Prostate gland (tissue), 2 donors: ENCODE measurements around the gene CFDP1. TPM values are rescaled to one million over a fixed set of nuclear protein-coding genes. Genes with fewer than 3 reads are reported as not detected.

Source experiments
- DNase-seq: peaks from one replicate; pipeline ENCODE4 v3.0.0-alpha.2; 2019; ENCODE audit warnings: low spot score
- H3K27ac ChIP-seq, 2 donors: fragments of 200-600 bp; sonication (generic); 2 replicates each; pipeline ENCODE4 v1.5.1; 2017 to 2019
- H3K27me3 ChIP-seq: fragments of 200-600 bp; sonication (generic); replicated peaks from 2 replicates; pipeline ENCODE4 v1.5.1; 2019; ENCODE audit not compliant: insufficient read depth
- H3K36me3 ChIP-seq, 2 donors: fragments of 200-600 bp; sonication (generic); 1 replicate in 1 of 2; 2 replicates in 1 of 2; pipeline versions ENCODE4 v1.5.1 to v1.8.1; 2017 to 2019
- H3K4me1 ChIP-seq: fragments of 200-600 bp; sonication (generic); replicated peaks from 2 replicates; pipeline ENCODE4 v1.5.1; 2019
- H3K4me3 ChIP-seq, 2 donors: fragments of 200-600 bp; sonication (generic); 2 replicates each; pipeline ENCODE4 v1.5.1; 2017 to 2019
- H3K9me3 ChIP-seq: fragments of 200-600 bp; sonication (generic); 2 replicates; pipeline ENCODE4 v1.5.1; 2017
- CTCF ChIP-seq, 4 experiments: fragments of 200-600 bp in 2 of 4; fragments of 450-650 bp in 2 of 4; sonication (generic) in 2 of 4; IDR thresholded peaks; 1 replicate in 3 of 4; 2 replicates in 1 of 4; pipeline ENCODE4 v1.5.1; 2016 to 2019; ENCODE audit warnings: antibody characterized with exemption in 4 of 4, mild to moderate bottlenecking in 2 of 4, moderate library complexity in 2 of 4
- POLR2A ChIP-seq: fragments of 450-650 bp; IDR thresholded peaks from one replicate; pipeline ENCODE4 v1.6.1; 2016; ENCODE audit warnings: antibody characterized with exemption, mild to moderate bottlenecking
- POLR2AphosphoS5 ChIP-seq: sonication (generic); formaldehyde crosslinking; IDR thresholded peaks from one replicate; pipeline ENCODE4 v1.6.1; 2017; ENCODE audit warnings: antibody characterized with exemption
- WGBS: methylation state at CpG from one replicate; pipeline ENCODE4 v1.1.5; 2018; 5-methylcytosine and 5-hydroxymethylcytosine counted together
- intact Hi-C: fragments of 100-400 bp; cut with DNase I; formaldehyde crosslinking; loops from one replicate; pipeline ENCODE4 v1.14.2; 2022
- total RNA-seq, 2 donors: library from RNA; depleted of rRNA; stranded (reverse); fragments of >200 nt; gene quantifications; one replicate each; pipeline ENCODE4 v1.1.0, GENCODE V29; 2016

CFDP1 gene
- total RNA-seq, 2 donors from 2014 or later, result 67.9 to 101 TPM

GRCh38 chr16:75406943-75407342 lies 26.4 kb downstream of the CFDP1 start:
- TF ChIP-seq CTCF (IDR thresholded peaks at IDR 0.05) (no peak), POLR2AphosphoS5 (no peak), POLR2A (no peak)

DNA sequence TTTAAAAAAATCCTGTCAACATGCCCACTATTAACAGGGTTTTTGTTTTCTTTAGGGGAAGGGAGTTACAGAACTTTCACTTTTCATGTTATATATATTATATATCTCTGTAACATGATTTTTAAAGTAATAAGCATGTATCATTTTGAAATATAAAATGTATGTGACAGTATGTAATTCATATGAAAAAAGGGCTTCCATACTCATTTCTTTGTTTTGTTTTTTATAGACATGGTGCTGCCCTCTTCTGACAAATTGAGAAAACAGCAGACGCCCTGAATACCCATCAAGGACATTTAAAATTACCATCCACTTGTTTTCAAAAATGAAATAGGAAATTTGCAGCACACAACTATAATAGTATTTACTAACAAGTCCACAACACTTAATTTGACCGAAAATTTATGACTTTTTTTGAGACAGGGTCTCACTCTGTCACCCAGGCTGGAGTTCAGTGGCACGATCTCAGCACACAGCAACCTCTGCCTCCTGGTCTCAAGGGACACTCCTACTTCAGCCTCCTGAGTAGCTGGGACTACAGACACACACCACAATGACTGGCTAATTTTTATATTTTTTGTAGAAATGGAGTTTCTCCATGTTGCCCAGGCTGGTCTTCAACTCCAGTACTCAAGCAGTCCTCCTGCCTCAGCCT lies 30.4 kb downstream of the CFDP1 start:
- no peaks in the 10 kb centered on the region for H3K36me3 ChIP-seq
- intact Hi-C loops, result loop anchor here (2.0 to 5.0 kb wide), 2 partner anchors 166 to 204 kb away; no protein-coding TSS in a partner anchor
- DNase-seq, result no peak
- no peak overlapping the region for H3K4me3 ChIP-seq
- no peaks in the 10 kb centered on the region for H3K27me3 ChIP-seq
- H3K9me3 ChIP-seq, result no peaks in the 10 kb centered on the region
- TF ChIP-seq CTCF (IDR thresholded peaks at IDR 0.05), result peak in 3 of 4 experiments; percentile 42 to 75 (median 71)
- no peak for TF ChIP-seq POLR2AphosphoS5
- peak overlapping the region; percentile 10 to 50 for H3K27ac ChIP-seq
- peaks cover 6% of the 10 kb centered on the region for H3K4me1 ChIP-seq
- 42% methylated on average over 3 of the region's 3 CpGs for WGBS

More at GRCh38 chr16:75406943-75407342, 26.4 kb downstream of the CFDP1 start:
- Histone ChIP-seq H3K9me3 (no peaks in the 10 kb centered on the region), H3K36me3 (no peaks in the 10 kb centered on the region), H3K4me3 (no peak overlapping the region), H3K4me1 (peaks cover 4% of the 10 kb centered on the region), H3K27ac (no peak overlapping the region), H3K27me3 (no peaks in the 10 kb centered on the region)
- no peak for DNase-seq
- intact Hi-C loops, result no loop called here
- WGBS, result 93% methylated on average over 4 of the region's 4 CpGs

DNA sequence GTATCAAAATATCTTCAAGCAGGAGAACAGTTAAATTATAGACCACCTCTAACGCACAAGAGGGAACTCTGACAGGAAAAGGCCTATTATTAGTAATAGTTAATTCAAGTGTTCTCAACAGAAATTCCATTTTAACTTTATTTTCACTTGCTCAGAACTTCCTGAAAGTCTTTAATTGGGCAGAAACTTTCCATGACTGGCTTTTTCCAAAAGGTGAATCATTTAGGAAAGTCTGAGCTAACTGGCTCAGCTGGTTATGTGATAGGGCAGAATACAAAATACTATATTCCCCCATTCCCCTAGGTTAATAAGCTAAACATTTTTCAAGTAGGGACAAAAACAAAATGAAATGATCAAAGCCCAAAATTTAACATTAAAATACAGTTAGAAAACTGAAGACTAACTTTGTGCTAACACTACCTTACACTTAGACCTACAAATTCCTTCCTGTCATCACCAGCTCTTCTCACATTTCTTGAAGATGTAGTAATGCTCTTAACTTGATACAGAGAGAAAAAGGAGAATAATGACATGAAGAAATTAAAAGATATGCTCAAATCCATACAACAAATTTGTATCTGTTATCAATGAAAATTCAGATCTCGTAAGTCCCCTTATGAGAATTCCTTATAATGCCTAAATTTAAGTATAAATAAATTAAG lies 31.0 kb downstream of the CFDP1 start:
- H3K4me1 ChIP-seq, result peaks cover 6% of the 10 kb centered on the region
- no peak for TF ChIP-seq POLR2A
- peak; percentile 34 for TF ChIP-seq POLR2AphosphoS5
- H3K9me3 ChIP-seq, result no peaks in the 10 kb centered on the region
- H3K27ac ChIP-seq, result peak overlapping the region; percentile 10 to 50
- WGBS, result 40% methylated on average over 2 of the region's 2 CpGs
- intact Hi-C loops, result loop anchor here (2.0 to 5.0 kb wide), 2 partner anchors 165 to 203 kb away; no protein-coding TSS in a partner anchor
- H3K4me3 ChIP-seq, result no peak overlapping the region
- no peak for DNase-seq
- no peaks in the 10 kb centered on the region for H3K27me3 ChIP-seq
- no peaks in the 10 kb centered on the region for H3K36me3 ChIP-seq

GRCh38 chr16:75401691-75402090 lies 31.6 kb downstream of the CFDP1 start:
- Histone ChIP-seq H3K4me1 (peaks cover 6% of the 10 kb centered on the region), H3K27ac (peak overlapping the region; percentile 10 to 50), H3K27me3 (no peaks in the 10 kb centered on the region), H3K4me3 (no peak overlapping the region), H3K36me3 (no peaks in the 10 kb centered on the region), H3K9me3 (no peaks in the 10 kb centered on the region)
- no peak for TF ChIP-seq POLR2AphosphoS5
- no peak for TF ChIP-seq CTCF (IDR thresholded peaks at IDR 0.05)
- no peak for TF ChIP-seq POLR2A
- intact Hi-C loops, result loop anchor here (2.0 to 5.0 kb wide), 2 partner anchors 164 to 203 kb away; no protein-coding TSS in a partner anchor
- no peak for DNase-seq

DNA sequence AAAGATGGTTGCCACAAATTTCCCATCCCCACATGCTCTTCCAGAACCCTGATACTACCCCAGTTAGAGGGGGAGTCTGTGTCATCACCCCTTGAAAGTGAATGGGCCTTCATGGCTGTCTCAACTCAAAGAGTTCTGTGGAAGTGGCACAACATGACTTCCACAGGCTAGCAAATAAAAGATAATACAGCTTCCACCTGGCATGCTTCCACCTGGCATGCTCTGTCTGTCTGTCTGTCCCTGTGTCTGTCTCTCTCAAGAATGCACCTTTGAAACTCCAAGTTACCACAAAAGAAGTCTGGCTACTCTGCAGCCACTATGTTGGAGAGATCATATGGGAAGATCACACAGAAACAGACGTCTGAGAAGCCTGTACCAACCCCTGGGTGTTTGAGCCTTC lies 35.0 kb downstream of the CFDP1 start:
- DNase-seq, result no peak
- Histone ChIP-seq H3K4me1 (peaks cover 6% of the 10 kb centered on the region), H3K27me3 (no peaks in the 10 kb centered on the region), H3K27ac (no peak overlapping the region), H3K4me3 (no peak overlapping the region), H3K36me3 (no peaks in the 10 kb centered on the region), H3K9me3 (no peaks in the 10 kb centered on the region)
- WGBS, result 45% methylated on average over 1 of the region's 1 CpG
- no peak for TF ChIP-seq CTCF (IDR thresholded peaks at IDR 0.05)
- intact Hi-C loops, result no loop called here
